Hepatic stellate cell (primary cell): Measurements from ENCODE around the gene TRAIP.
"Not testable (repeated sequence)": the region's sequence is repeated elsewhere in the genome, so short reads cannot be mapped to it uniquely, and the experiment has no call there.

Experiments used
- DNase-seq: peaks from one replicate; pipeline ENCODE4 v3.0.0; 2011; ENCODE audit warnings: low spot score

Gene TRAIP

GRCh38 chr3:49791571-49791970 lies 64.8 kb downstream of the TRAIP start:
- DNase-seq, result no peak

DNA sequence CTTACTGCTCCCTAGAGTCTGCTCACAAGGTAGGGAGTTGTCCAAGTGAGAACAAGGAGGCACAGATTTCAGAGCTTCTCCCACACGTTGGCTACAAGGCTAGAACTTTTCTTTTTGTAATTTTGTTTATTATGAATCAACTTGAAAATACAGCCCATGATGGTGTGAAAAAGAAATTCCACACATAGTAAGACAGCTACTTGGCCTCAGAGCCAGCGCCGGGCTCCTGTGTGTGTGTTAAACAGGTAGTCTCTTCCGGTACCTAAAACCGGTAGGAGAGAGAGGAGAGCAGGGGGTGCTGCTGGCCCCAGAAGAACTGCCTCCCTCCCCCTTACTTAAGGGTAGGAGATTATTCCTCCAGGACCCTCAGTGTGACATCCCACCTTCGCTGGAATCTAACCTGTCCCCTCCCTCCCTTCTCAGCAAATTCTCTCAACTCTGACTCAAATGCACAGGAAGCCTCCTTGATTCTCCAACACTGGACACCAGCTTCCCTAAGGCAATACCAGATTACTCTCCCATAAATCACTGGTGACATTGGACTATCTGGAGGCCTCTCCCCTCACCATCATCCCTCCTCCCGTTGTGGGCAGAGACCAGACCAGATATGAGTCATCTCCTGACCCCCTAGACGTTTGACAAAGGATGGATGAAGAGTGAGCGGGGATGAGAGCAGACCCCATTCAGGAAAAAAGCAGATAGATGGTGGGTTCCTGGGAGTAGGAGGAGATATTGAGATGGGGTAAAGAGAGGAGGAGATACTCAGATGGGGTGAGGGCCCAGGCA lies 65.5 kb downstream of the TRAIP start:
- DNase-seq, result no peak

DNA sequence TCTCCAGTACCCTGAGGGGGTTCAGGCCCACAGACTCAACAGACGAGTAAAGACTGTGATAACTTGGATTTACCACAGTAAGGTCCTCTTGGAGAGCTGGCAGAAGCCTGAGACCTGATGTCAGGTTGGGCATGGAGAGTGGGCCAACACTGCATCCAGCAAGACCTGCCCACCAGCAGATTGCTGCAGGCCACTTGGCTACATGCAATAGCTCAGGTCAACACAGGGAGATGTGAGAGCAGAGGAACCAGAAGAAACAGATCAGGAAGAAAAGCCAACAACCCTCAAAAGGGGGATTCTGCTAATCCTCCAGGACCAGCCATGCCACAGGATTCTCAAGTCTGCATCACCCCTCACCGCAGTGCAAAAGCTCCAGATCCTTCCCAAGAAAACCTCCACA lies 68.3 kb downstream of the TRAIP start:
- DNase-seq, result no peak

GRCh38 chr3:49787536-49787935 lies 68.8 kb downstream of the TRAIP start:
- no peak for DNase-seq

DNA sequence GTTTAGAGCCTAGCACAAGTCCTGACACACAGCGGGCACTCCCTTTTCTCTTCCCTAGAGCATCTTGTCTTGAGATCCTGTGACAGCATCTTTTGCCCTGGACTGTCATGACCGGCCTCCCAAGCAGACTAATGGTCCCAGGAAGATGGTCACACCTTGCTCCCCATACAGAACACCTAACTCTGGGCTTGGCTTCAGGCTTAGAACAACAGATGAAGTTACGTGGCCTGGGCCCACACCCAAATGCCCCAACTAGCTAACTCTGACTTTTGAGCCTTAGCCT lies 69.2 kb downstream of the TRAIP start:
- DNase-seq, result peak; percentile 6

DNA sequence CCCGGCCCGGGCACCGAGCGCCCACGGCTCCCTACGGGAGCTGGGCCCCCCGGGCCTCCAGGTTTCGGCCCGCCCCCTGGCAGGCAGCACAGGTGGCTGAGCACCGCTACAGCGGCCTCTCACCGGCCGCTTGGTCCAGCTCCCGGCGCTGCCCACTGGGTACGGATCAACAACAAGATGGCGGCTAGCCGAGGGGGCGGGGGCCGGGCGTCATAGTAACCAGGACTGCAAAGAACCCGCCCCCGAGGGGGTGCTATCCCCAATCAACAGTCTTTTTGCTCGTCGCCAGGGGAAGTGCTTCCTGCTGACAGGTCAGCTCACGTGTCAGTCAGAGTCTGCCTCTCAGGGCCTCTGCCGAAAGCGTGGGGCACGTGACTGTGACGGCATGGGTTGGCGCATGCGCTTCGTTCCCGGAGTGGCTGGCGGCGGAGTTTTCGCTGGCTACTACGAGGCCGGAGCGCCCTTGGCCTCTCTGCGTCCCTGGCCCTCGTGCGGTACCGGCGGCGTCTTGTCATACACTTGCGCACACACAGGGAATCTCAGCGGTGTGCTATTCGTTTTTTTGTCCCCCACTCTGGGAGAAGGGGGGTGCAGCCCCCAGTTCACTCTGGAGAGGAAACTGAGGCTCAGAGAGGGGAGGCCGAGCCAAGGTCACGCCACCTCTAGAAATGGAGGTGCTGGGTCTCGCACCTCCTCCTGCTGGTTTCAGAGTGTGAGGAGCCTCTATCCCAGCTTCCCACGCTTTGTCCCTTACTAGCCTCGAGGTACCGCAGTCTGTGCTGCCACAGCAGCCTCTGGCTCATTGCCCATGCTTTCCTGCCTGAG lies 69.8 kb downstream of the TRAIP start, which contains the start of gene IP6K1:
TSS of gene IP6K1 (minus strand) at position 186 of the 825 bp plus-strand sequence. CDS start 38,502 bp downstream, outside the sequence.
- peak; percentile 100 for DNase-seq

DNA sequence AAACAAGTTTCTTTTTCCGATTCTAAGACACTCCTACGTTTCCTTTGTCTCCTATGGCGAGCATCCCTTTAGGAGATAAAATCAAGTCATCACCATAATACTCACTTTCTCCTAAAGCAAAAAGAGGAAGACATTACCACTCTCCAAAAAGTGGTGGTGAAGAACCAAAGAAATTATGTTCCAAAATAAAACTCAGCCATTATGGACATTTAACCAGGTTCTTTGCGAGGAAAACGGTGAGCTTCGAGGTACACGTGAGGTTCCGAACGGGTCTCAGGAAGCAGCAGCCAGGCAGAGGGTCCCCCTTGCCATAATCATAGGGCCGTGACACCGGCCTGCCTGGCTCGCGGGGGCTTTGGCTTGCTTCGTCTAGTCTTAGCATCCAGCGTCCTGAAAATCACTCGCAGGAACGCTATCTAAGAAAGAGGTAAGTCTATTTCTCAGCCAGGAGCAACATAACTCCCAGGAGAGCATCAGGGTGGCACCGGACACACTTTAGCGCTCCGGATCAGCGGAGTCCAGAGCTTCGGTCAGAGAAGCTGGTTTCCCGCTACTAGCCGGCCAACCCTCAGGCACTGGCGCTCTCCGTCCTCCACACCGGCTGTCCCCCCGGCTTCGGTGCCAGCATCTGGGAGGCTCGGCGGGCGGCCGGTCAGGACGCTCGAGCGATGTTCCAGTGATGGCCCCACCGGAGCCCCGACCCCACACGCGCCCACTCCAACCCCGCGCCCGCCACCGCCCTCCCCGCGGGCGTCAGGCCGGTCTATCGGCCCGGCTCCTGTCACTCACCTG lies 70.6 kb downstream of the TRAIP start:
- peak; percentile 63 for DNase-seq

DNA sequence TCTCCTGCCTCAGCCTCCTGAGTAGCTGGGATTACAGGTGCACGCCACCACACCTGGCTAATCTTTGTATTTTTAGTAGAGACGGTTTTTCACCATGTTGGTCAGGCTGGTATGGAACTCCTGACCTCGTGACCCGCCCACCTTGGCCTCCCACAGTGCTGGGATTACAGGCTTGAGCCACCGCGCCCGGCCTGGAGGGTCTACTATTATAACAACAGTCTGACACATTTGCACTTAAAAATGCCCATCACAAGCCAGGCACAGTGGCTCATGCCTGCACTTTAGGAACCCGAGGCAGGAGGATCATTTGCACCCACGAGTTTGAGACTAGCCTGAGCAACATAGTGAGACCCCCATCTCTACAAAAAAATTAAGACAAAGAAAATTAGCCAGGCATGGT lies 74.1 kb downstream of the TRAIP start:
- DNase-seq, result not testable (repeated sequence)

GRCh38 chr3:49781415-49782199 lies 74.8 kb downstream of the TRAIP start:
- no peak for DNase-seq

DNA sequence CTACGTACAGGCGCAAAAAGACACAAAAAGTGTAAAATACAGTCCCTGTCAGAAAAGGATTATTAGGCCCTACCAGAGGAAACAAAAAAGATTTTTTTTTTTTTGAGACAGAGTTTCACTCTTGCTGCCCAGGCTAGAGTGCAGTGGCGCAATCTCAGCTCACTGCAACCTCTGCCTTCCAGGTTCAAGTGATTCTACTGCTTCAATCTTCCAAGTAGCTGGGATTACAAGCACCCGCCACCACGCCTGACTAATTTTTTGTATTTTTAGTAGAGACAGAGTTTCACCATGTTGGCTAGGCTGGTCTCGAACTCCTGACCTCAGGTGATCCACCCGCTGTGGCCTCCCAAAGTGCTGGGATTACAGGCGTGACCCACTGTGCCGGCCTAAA lies 75.4 kb downstream of the TRAIP start:
- DNase-seq, result not testable (repeated sequence)

- DNase-seq, result no peak
Measured at GRCh38 chr3:49780080-49780974, 76.0 kb downstream of the TRAIP start.

DNA sequence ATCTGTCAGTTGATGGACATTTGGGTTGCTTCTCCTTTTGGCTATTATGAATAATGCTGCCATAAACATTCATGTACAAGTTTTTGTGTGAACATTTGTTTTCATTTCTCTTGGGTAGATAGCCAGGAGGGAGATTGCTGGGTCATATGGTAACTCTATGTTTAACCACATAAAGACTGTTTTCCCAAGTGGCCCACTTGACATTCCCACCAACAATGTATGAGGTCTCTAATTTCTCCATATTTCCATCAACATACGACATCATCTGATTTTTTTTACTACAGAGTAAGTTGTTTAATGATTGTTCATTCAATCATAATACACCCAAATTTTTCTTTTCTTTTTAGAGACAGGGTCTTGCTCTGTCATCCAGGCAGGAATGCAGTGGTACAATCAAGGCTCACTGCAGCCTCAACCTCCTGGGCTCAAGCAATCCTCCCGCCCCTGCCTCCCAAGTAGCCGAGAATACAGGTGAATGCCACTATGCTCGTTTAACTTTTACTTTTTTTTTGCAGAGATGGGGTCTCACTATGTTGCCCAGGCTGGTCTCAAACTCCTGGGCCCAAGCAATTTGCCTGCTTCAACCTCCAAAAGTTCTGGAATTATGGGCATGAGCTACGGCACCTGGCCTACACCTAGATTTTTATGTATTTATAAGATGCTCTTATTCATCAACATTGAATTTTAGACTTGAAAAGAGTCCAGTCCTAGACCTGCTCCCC lies 76.8 kb downstream of the TRAIP start:
- no peak for DNase-seq
